Right lung (tissue), 10 donors: Measurements from ENCODE around the gene ANKRD23. TPM values are rescaled to one million over a fixed set of nuclear protein-coding genes. Genes with fewer than 3 reads are reported as not detected.
A peak's percentile ranks its signal among the peaks of the same experiment; 100 is the strongest.
"Not testable (repeated sequence)": the region's sequence is repeated elsewhere in the genome, so short reads cannot be mapped to it uniquely, and the experiment has no call there.

Experiments
- DNase-seq, 2 donors: peaks; one replicate each; pipeline ENCODE4 v3.0.0-alpha.2; 2013
- long read RNA-seq, 8 donors: transcript quantifications; one replicate each; lab custom pipeline, GENCODE V29; 2026
- polyA plus RNA-seq, 5 donors: library from polyadenylated mRNA; unstranded; fragments of 120-200 nt; gene quantifications; one replicate each; pipeline versions ENCODE4 v1.2.1 to v1.2.3, GENCODE V29; 2013; ENCODE audit warnings: inconsistent platforms in 1 of 5, low replicate concordance in 1 of 5; ENCODE audit not compliant: insufficient read length in 5 of 5, insufficient read depth in 1 of 5

The ANKRD23 gene
- 1 to 10 TPM; 4.0 to 9.6 (median 6.2) TPM for polyA plus RNA-seq
- long read RNA-seq, donor 1, result 0 reads
- long read RNA-seq, donor 2, result 0 reads
- long read RNA-seq, donor 3, result 0 reads
- long read RNA-seq, donor 4, result 0 reads
- long read RNA-seq, donor 5, partial matches to known transcripts, result 7 of 7 reads
- long read RNA-seq, donor 5, other reads (novel, unspliced or antisense), result 0 of 7 reads
- long read RNA-seq, donor 6, result 0 reads
- long read RNA-seq, donor 7, result 0 reads
- long read RNA-seq, donor 8, result 0 reads

DNA sequence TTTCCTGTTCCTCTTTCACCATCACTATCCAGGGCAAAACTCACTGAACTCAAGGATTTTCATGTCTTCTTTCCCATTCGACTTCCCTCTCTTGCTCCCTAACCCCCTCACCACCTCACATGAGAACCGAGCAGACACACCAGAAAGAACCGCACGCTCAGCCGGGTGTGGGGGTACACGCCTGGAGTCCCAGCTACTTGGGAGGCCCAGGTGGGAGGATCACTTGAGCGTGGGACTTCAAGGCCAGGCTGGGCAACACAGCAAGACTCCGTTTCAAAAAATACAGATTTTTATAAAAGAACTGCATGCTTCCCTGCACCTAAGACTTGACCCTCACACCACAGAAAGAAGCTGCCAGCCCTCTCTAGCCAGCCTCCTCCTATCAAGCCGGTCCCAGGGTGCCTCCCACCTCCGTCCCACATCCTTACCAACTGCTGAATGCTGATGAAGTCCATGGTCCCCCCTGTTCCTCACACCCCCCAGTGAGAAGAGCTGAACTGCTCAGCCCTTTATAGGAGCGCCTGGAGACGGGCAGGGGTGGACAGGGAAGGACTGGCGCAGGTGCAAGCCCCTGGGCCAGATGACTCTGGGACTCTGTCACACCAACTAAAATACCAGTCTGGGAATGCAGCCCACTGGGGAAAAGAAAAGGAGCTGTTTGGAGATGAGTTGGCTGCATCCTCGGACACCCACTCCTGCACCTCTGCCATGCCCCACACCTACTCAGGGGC is at the start of gene ANKRD23:
Gene ANKRD23, minus strand, starts transcription at position 484 of the 731 bp plus-strand sequence. Its CDS starts 29 bp downstream, at position 455.
- no peak for DNase-seq

DNA sequence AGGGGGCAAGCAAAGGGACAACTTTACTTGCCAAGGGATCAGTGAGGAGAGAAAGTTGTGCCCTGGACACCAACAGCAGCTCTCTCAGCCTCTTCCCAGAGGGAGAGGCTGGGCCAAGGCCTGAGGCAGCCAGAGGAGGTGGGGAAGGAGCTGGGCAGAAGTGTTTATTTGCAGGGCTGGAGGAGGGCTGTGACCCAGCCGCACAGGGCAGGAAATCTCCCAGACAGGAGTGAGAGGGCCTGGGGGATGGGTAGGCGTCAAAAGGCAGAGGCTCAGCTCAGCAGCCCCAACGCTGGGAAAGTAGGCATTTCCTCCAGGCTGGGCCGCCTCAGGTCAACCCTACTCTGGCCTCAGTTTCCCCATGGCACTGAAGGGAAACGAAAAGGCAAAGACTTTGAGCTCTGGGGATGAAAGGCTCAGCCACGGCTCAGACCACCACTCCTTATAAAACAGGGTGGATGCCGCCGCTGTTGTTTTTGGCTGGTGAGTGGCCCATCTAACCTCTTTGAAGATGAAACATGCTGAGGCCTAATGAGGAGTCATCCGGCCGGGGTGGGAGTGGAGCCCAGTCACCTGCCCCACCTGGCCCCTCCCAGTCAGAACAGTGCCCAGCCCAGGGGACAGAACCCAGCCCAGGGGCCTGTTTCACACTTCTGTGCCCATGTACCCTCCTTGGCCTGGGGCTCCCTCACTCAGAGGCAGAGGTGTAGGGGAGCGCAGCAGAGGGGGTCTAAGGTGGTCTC is 47.9 kb upstream of the ANKRD23 start:
- DNase-seq, result no peak

DNA sequence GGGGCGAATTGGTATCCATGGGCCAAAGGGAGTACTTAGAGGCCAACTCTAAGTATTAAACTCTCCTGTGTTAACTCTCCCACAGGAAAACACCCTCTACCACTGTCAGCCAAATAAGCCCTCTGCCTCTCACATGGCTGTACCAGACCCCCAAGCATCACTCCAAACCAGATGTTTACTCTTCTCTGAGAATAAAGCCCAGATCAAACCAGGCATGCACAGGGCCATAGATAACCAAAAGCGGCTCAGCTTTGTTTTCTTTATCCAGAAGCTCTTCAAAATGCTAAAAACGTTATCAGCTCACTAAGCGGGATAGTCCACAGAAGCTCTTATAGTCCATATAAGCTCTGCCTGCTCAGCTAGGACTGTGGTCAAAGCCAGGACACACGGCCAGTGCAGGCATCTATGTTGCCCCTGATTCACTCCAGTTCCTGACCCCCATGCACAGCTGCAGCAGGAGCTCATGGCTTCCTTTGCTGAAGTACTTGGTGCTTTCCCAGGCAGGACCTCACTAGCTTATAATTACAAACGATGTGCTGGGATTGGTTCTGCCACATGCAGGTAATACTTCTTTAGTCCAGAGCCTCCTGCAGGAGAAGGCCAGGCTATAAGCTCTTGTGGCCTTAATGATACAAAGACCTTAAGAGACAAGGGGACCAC is 47.0 kb upstream of the ANKRD23 start:
- DNase-seq, result no peak

DNA sequence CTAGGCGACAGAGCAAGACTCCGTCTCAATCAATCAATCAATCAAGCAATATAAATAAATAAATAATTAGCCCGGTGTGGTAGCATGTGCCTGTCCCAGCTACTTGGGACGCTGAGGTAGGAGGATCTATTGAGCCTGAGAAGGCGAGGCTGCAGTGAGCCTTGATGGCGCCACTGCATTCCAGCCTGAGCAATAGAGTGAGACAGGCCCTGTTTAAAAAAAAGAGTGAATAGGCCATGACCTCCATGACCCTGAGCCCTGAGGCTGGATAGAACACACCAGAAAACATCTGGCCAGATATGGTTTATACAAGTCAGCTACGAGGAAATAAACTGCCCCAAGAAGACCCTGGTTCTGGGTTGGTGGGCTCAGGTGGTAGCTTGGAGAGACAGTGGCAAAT is 46.4 kb upstream of the ANKRD23 start:
- DNase-seq, result no peak

DNA sequence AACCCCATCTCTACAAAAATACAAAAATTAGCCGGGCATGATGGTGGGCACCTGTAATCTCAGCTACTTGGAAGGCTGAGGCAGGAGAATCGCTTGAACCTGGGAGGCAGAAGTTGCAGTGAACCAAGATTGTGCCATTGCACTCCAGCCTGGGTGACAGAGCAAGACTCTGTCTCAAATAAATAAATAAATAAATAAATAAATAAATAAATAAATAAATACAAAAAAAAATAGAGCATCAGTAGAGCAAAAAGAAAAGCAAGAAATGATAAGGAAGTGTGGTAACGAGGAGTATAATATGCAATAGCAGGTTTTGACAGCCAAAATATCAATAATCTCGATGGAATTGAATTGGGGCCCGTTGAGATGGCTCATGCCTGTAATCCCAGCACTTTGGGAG is 45.7 kb upstream of the ANKRD23 start:
- DNase-seq, result not testable (repeated sequence)

DNA sequence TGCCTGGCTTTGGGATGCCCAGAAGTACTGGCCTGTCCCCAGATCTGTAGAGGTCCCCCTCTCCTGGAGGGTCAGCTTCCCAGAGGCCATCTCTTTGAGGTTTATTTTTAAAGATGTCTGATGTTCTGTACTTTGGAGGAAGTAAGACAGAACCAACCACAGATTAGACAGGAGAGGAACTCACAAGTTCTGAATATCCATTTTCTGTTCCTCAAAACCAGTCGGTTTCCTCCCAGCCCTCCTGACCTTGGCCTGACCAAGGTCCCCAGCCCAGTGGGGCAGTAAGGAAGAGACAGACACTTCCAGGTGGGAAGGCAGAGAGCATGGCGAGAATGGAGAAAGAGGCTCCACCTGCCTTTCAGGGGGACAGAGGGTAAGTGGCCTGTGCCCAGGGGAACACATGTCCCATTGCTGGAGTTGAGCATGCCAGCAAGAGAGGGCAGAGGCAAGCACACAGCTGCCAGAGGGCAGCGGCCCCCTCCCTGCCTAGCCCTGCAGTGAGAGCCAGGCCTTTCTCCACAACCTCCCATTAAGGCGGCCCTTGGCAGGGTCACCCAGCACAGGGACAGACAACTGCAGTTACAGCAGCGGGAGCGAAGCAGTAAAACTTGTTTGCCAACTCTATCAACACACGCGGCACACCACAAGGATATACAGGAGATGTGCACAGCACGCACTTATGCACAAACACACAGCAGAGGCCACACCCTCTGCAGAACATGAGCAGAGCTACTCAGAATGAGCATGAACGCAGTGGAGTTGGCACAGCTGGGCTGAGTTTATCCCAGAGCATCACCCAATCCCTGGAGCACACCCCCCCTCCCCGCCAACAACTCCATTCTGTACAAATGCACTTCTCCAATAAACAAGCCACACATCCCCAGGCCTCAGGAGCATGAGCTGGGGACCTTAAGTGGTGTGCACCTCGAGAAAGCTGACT is 44.5 kb upstream of the ANKRD23 start:
- DNase-seq, result no peak

DNA sequence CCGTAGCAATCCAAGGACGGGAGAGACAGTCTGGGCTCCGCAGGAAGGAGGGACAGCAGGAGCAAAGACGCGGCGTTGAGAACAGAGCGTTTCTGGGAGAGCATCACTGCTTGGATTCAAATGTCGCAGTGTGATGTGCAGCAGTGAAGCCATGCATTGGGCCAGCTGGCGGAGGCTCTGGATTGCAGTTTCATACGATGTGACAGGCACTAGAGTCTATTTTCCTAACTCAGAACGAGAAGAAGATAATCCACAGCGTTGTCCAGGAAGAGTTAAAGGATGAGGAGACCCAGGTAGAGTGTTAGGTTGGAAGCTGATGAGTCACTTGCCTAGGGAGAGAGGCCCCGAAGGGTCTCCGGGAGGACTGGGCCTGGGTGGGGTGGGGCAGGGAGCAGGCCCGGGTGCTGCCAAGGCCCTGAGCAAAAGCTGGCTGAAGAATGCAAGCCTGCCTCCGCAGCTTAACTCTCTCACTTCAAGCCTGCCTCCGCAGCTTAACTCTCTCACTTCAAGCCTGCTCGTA is 43.7 kb upstream of the ANKRD23 start:
- peak in 1 of 2 donors; percentile 57 for DNase-seq

DNA sequence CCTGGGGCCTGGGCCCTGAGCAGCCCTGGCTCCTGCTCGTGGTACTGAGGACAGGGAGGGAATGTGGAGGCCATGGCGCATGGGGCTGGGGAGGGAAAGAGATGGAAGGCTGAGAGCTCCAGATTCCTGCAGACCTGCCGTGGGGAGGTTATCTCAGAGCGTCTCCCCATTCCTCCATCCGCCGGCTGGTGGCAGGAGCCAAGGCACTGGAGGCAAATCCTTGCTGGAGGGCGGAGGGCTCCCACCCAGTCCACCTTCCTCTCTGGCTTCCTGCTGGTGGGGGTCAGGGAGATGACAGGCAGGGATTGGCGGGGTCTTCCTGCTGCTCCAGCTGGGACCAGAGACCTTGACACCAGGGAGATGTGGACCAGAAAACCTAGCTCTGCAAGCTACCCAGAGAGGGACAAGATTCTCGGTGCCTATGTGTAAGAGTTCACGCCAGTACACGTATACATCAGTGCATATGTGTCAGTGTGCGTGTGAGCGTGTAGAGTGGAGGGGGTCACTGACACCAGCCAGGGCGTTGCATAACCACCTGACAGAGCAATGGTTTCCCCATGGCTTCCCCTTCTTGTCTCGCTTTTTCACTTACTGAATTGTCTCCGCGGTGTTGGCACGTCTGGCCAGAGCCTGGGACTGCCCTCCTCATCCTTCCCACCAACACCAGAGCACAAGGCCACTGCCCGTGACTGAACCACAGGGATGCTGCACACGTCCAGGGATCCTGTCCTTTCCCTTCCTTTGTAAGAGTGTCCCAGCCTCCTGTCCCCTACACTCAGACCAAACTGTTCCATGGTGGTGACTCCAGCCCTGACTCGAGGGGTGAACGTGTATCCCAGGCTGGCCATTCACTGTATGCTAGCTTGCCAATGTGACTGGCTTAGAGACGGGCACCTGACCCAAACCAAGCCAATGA is 41.9 kb upstream of the ANKRD23 start:
- no peak for DNase-seq

DNA sequence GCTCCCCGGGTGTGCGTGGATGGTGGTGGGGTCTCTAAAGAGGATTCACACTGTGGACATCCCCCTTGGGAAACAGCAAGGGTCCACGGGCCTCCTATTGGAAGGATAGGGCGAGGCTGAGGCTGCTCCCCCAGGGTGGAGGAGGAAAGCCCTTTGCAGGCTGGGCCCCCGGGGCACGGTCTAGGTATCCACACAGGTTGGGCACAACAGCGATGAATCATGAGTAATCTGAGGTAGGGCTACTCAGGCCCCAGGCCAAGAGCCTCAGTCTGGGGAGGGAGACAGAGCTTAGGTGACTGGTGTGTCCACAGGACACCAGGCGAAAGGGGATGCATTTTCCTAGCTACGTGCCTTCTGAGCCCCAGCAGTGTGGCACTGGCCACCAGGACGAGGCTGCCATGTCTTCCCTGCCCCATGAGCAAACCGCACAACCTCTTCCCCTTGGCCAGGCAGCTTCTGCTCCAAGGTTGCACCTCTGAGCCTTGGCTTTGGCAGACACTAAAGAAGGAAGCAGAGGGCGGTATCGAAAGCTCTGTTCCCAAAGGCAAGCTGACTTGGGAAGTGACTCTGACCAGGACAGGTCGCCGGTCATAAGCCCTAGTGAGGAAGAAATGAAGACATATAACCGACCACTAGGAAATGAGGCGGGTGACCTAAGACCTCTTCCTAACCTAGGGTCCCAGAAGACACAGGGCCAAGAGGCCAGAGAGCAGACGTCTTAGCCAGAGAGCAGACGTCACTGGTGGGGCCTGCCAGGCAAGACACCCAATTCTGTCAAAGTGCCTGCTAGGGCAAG is 40.7 kb upstream of the ANKRD23 start:
- no peak for DNase-seq

DNA sequence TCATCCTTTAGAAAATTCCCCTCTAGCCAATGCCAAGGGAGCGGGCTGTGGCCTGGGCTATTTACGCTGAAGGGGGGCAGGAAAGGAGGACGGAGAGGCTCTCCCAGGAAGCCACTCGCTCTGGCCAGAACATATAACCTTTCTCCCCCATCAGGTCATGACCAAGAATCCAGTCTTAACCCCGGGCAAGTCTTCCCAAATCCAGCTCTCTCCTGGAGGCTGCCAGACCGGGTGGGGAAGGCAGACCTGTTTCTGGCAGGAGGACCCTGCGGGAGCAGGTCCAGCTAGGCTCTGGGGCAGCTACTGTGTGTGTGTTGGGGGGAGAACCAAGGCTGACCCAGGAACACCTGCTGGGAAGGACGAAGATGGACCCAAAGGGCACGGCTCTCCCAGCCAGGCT is 39.5 kb upstream of the ANKRD23 start:
- DNase-seq, result no peak

DNA sequence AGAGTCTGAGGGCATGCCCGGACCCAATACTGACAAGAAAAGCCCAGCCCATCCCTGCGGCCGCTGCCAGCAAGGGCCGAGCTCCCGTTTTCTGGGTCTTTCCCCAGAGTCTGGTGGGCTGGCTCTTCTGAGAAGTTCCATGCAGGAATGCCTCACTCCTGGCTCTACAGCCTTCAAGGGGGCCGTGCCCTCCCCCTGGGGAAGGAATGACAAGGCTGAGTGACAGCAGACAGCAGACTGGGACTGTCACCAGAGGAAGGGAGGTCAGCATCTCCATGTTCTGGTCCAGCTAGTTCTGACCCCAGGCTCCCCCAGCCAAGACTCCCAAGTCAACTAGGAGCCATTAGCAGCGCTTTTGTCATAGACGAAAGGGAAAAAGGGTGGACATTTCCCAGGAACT is 39.1 kb upstream of the ANKRD23 start:
- no peak for DNase-seq

DNA sequence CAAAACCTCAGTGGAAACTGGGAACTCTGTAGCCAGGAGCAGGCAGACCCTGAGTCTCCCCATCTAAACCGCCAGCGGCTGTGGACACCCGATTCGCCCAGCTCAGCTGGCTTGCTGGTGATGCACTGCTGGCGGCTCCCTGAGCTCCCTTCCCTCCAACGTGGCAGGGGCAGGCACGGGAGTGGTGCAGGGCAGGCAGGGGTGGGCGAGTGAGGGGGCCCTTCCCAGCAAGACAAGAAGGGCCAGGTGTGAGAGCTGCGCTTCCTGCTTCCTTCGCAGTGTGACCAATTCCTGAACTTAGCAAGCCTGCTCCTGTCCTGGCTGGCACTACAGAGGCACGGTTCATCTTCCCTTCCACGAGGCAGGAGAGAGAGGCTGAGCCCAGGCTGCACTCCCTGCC is 38.4 kb upstream of the ANKRD23 start:
- no peak for DNase-seq

DNA sequence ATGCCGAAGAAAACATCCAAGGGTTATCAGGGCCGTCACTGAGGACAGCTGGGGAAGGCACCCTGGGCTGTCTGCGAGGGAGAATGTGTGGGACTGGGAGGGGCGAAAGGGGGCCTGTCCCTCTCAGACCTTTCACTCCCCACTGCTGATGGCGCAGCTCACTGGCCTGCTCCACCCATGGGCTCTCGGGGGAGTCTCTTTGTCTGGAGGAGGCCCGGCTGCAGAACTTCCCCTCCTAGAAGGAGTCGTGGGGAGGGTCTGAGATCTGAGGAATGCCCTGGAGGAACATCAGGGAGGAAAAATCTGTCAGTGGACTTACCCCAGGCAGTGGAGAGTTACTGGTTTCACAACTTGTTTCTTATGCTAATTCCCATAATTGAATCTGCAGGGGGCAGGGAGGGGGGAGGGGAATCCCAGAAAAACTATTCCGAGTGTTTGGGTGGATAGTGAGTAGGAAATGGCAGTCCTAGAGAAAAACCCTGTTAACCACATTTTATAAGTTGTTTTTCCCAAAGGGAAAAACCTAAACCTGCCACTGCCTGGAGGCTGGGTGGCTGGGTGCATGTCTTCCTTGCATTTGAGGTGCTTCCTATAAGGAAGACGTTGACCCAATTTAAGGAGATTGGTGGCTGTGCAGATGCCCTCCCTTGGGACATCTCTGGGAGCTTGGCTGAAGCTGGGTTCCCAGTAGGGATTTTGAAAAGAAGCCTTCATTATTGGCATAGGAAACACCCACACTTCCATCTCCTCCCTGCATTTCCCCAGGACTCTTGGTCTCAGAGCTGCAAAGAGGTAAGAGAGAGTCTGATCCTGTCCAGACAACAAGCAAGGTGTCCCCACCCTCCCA is 37.8 kb upstream of the ANKRD23 start:
- no peak for DNase-seq

DNA sequence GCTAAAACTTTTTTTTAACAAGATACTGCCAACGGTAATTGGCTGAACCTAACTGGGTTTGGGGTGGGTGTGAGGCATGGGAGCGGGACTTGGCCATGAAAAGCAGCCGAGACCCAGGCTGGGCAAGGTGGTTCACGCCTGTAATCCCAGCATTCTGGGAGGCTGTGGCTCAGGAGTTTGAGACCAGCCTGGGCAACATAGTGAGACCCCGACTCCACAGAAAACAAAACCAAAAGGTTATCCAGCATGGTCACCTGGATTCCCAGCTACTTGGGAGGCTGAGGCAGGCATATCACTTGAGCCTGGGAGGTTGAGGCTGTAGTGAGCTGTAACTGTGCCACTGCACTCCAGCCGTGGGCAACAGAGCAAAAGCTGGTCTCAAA is 37.1 kb upstream of the ANKRD23 start:
- no peak for DNase-seq

DNA sequence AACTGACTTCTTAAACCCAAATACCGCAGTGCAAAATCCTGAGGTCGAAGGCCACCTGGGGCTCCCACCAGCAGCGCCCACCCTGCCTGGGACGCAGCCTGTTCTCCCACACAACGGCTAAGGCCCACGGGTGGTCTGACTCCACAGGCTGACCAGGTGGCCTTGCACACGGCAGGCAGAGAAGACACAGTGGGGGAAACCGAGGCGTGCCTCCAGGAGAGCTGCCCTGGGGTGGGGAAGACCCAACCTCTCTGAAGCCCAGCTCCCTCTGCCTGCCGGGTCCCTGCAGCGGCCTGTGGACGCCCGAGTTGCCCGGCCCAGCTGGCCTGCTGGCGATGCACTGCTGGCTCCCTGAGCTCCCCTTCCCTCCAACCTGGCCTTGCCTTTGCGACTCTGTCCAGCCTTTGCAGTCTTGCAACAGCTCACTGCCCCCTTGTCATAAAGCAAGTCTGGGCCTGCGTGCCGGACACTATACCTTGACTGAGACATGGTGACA is 35.8 kb upstream of the ANKRD23 start:
- no peak for DNase-seq

DNA sequence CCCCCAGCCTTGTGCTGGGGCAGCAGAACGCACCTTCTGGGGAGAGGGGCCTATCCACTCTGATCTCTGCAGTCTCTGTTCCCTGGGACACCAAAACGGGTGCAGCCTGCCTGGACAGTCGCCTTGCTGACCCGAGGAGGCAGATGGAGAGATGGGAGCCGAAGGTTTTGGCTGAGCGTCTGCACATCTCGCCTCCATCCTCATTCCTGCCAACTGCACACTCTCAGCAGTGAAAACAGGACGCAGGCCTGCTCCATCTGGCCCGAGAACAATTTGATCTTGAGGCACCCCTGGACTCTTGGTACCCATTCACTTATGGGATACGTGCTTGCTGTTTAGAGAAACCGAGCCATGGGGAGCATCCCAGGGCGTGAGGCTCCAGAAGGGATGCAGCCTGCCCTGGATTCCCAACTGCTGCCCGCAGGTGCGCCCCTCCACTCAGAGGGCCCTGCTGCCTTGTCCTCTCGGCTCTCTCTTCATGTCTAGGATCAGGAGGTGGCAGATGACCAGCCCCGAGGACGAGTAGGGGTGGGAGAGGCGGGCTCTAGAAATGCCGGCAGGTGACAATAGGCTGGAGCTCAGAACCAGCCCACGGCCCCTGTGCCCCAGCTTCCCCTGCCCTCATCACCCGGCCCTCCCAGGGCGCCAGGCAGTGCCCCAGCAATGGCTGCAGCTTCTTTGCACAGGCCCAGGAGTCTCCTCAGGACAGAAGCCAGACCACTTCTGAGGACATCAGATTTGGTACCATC is 35.1 kb upstream of the ANKRD23 start:
- DNase-seq, result no peak

DNA sequence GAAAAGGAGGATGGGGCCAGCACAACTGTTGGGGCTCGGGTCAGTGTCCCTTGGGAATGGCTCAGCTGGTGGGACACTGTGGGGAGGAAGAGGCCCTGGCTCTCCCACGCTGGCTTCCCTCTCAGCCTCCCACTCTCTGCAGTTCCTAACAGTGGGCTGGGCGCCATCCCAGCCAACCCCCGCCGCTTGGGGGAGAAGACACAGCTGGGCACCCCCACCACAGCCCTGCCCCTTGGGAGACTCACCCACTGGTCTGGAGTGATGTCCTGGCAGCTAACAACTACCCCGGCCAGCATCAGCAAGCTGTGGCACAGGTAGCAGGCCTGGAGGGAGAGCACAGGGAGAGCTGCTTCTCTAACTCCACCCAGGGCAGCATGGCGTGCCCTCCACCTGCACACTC is 34.4 kb upstream of the ANKRD23 start:
- DNase-seq, result no peak
